ENCODE data around the gene LARP4B. TPM values are rescaled to one million over a fixed set of nuclear protein-coding genes. Genes with fewer than 3 reads are reported as not detected.

LARP4B gene
- total RNA-seq, 2 experiments from 2014 or later: 33.1 to 40.2 TPM

DNA sequence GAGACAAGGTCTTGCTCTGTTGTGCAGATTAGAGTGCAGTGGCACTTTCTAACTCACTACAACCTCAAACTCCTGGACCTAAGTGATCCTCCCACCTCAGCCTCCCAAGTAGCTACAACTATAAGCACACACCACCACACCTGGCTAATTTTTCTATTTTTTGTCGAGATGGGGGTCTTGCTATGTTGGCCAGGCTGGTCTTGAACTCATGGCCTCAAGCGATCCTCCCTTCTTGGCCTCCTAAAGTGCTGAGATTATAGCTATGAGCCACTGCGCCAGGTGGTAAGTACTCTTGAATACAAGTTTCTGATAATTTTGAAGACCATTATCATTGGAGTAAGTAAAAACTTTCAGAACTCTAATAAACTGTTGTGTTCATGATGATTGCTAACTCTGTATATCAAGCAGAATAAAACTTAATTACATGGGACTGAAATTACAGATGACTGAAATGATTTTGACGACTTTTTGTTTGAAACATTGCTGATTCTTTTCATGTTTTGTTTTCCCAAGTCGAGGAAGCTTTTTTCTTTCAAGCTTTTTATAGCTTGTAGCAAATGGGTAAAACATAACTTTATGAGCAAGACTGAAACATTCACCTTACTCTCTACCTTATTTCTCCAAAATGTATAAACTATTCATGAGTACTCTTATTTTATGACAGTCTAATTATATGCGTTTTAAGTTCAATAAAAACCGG, 14.6 kb downstream of the LARP4B start:
- no peak overlapping the region for H3K27ac Mint-ChIP-seq
- H3K4me3 ChIP-seq (ENCODE audit: low read length): no peak overlapping the region
- no peaks in the 10 kb centered on the region for H3K9me3 ChIP-seq (ENCODE audit: control insufficient read depth in 1 of 2, insufficient read depth in 1 of 2, low read length in 2 of 2)
- H3K4me3 Mint-ChIP-seq: no peak overlapping the region
- H3K4me1 Mint-ChIP-seq (ENCODE audit: low read depth): peaks cover 35% of the 10 kb centered on the region
- H3K27me3 ChIP-seq (ENCODE audit: control insufficient read depth in 1 of 2, insufficient read depth in 2 of 2, low read length in 2 of 2): no peaks in the 10 kb centered on the region
- peaks cover 11% of the 10 kb centered on the region for H3K36me3 ChIP-seq (ENCODE audit: insufficient read depth, low read length)
- H3K27ac ChIP-seq (ENCODE audit: low read depth in 1 of 2, low read length in 2 of 2): no peak overlapping the region
- peaks cover 6% of the 10 kb centered on the region for H3K4me1 ChIP-seq (ENCODE audit: insufficient read depth, low read length)
- intact Hi-C loops (cut with DNase I, micrococcal nuclease): no loop called here
- POLR2A ChIA-PET: no interaction called here
- CTCF ChIA-PET: no interaction called here
- DNase-seq (no peak), ATAC-seq (ENCODE audit: poor library complexity) (no peak)
- no peaks in the 10 kb centered on the region for H3K27me3 Mint-ChIP-seq
- no peaks in the 10 kb centered on the region for H3K9me3 Mint-ChIP-seq
- TF ChIP-seq, protein P1, sequence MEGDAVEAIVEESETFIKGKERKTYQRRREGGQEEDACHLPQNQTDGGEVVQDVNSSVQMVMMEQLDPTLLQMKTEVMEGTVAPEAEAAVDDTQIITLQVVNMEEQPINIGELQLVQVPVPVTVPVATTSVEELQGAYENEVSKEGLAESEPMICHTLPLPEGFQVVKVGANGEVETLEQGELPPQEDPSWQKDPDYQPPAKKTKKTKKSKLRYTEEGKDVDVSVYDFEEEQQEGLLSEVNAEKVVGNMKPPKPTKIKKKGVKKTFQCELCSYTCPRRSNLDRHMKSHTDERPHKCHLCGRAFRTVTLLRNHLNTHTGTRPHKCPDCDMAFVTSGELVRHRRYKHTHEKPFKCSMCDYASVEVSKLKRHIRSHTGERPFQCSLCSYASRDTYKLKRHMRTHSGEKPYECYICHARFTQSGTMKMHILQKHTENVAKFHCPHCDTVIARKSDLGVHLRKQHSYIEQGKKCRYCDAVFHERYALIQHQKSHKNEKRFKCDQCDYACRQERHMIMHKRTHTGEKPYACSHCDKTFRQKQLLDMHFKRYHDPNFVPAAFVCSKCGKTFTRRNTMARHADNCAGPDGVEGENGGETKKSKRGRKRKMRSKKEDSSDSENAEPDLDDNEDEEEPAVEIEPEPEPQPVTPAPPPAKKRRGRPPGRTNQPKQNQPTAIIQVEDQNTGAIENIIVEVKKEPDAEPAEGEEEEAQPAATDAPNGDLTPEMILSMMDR (IDR thresholded peaks at IDR 0.05): no peak
- H3K36me3 Mint-ChIP-seq (ENCODE audit: low read depth): peaks cover 36% of the 10 kb centered on the region

DNA sequence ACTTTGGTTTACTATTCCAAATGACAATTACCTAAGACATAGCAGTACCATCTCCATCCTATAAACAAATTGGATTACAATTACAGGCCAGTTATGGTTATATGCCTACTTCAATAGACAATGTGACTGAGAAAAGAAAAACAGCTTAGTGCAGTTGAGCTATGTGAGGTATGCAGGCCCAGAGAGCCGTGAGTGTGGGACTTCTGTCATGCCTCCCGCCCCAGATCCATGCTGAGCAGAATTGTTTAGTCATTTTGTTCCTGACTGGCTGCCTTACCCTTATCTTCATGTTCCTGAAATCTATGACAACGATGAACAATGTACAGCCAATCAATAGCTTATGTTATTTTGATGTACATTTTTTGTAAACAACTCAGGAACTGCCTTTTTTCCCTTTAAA, 21.7 kb downstream of the LARP4B start:
- Mint-ChIP-seq H3K36me3 (ENCODE audit: low read depth) (peaks cover 57% of the 10 kb centered on the region), H3K4me1 (ENCODE audit: low read depth) (peaks cover 40% of the 10 kb centered on the region), H3K4me3 (no peak overlapping the region), H3K9me3 (no peaks in the 10 kb centered on the region), H3K27me3 (no peaks in the 10 kb centered on the region), H3K27ac (no peak overlapping the region)
- POLR2A ChIA-PET: no interaction called here
- CTCF ChIA-PET: no interaction called here
- Histone ChIP-seq H3K27me3 (ENCODE audit: control insufficient read depth in 1 of 2, insufficient read depth in 2 of 2, low read length in 2 of 2) (no peaks in the 10 kb centered on the region), H3K4me1 (ENCODE audit: insufficient read depth, low read length) (no peaks in the 10 kb centered on the region), H3K4me3 (ENCODE audit: low read length) (no peak overlapping the region), H3K27ac (ENCODE audit: low read depth in 1 of 2, low read length in 2 of 2) (no peak overlapping the region), H3K9me3 (ENCODE audit: control insufficient read depth in 1 of 2, insufficient read depth in 1 of 2, low read length in 2 of 2) (no peaks in the 10 kb centered on the region), H3K36me3 (ENCODE audit: insufficient read depth, low read length) (peaks cover 29% of the 10 kb centered on the region)
- TF ChIP-seq, protein P1 (IDR thresholded peaks at IDR 0.05): no peak
- intact Hi-C loops (cut with DNase I, micrococcal nuclease): no loop called here
- DNase-seq (no peak), ATAC-seq (ENCODE audit: poor library complexity) (no peak)

DNA sequence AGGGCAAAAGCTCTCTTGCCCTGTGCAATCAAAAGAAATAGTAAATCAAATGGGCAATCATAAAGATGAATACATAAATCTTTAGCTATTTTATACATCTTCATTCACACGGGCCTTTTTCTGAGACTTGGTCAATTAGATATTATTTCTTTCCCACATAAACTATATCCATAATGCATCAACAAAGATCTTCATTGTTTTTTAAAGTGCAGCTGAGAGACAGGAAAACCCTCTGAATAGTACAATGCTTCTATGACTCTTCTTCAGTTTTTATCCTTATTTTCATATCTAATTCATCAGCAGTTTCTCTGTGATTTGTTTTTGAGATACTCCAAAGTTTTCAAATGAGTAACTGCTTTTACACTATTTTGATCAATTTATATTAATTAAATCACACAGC, 25.5 kb downstream of the LARP4B start:
- H3K9me3 Mint-ChIP-seq: no peaks in the 10 kb centered on the region
- H3K36me3 Mint-ChIP-seq (ENCODE audit: low read depth): peaks cover 44% of the 10 kb centered on the region
- POLR2A ChIA-PET: no interaction called here
- no peak overlapping the region for H3K4me3 Mint-ChIP-seq
- DNase-seq: no peak
- peaks cover 56% of the 10 kb centered on the region for H3K4me1 Mint-ChIP-seq (ENCODE audit: low read depth)
- no peaks in the 10 kb centered on the region for H3K27me3 ChIP-seq (ENCODE audit: control insufficient read depth in 1 of 2, insufficient read depth in 2 of 2, low read length in 2 of 2)
- no peak overlapping the region for H3K4me3 ChIP-seq (ENCODE audit: low read length)
- intact Hi-C loops (cut with DNase I, micrococcal nuclease): no loop called here
- no peak overlapping the region for H3K27ac Mint-ChIP-seq
- H3K36me3 ChIP-seq (ENCODE audit: insufficient read depth, low read length): peaks cover 24% of the 10 kb centered on the region
- H3K27ac ChIP-seq (ENCODE audit: low read depth in 1 of 2, low read length in 2 of 2): no peak overlapping the region
- H3K4me1 ChIP-seq (ENCODE audit: insufficient read depth, low read length): peaks cover 3% of the 10 kb centered on the region
- H3K9me3 ChIP-seq (ENCODE audit: control insufficient read depth in 1 of 2, insufficient read depth in 1 of 2, low read length in 2 of 2): no peaks in the 10 kb centered on the region
- no peak for ATAC-seq (ENCODE audit: poor library complexity)
- CTCF ChIA-PET: no interaction called here
- TF ChIP-seq, protein P1 (IDR thresholded peaks at IDR 0.05): no peak
- H3K27me3 Mint-ChIP-seq: no peaks in the 10 kb centered on the region

All from CD4-positive, alpha-beta T cell (primary cell).